GM19328 (cell line): ENCODE data around the gene TTC3.
"Not testable (repeated sequence)": the region's sequence is repeated elsewhere in the genome, so short reads cannot be mapped to it uniquely, and the experiment has no call there.

Experiments
- ATAC-seq: cut with Tn5 transposase; IDR thresholded peaks from one replicate; pipeline ENCODE4 v1.9.1; 2021; ENCODE audit warnings: mild to moderate bottlenecking, moderate library complexity; ENCODE audit not compliant: unreplicated experiment

Gene TTC3

DNA sequence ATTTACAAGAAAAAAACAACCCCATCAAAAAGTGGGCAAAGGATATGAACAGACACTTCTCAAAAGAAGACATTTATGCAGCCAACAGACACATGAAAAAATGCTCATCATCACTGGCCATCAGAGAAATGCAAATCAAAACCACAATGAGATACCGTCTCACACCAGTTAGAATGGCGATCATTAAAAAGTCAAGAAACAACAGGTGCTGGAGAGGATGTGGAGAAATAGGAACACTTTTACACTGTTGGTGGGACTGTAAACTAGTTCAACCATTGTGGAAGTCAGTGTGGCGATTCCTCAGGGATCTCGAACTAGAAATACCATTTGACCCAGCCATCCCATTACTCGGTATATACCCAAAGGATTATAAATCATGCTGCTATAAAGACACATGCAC, 70.3 kb downstream of the TTC3 start:
- ATAC-seq: not testable (repeated sequence)

DNA sequence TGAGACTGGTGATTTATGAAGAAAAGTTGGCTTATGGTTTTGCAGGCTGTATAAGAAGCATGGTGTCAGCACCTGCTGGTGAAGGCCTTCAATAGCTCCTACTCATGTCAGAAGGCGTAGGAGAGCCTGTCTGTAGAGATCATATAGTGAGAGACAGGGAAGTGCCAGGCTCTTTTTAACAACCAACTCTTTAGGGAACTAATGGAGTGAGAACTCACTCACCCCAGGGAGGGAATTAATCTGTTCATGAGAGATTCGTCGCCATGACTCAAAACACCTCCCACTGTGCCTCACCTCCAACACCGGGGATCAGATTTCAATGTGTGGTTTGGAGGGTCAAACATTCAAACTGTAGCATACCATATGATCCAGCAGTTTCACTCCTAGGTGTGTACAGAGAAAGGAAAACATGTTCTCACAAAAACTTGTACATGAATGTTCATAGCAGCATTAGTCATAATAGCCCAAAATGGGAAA, 72.6 kb downstream of the TTC3 start:
- no peak for ATAC-seq

DNA sequence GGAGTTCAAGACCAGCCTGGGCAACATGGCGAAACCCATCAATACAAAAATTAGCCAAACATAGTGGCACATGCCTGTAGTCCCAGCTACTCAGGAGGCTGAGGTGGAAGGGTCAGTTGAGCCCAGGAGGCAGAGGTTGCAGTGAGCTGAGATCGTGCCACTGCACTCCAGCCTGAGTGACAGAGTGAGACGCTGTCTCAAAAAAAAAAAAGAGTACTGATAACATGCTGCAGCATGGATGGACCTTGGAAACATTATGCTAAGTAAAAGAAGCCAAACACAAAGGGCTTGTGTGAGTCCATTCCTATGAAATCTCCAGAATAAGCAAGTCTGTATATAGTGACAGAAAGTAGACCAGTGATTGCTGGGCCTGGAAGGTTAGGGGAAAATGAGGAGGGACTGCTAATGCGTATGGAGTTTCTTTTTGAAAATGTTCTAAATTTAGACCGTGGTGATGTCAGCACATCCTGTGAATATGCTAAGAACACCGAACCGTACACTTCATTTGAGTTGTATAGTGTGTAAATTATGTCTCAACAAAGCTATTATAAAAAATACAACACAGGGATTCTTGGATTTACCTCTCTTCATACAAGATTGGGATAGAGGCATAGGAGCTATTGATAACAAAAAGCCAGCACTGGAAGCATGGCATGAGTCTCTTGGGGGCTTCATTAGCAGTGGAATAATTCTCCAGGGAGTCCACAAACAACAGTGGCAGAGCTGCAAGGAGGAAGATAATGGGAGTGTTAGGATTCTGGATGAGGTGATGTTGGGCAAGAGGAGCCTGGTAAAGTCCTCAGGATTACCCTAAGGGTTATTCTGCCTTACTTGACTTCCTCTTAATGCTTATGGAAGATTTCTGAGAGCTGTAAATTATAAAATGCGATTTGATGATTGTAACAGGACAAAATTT, 73.5 kb downstream of the TTC3 start:
- ATAC-seq: no peak

DNA sequence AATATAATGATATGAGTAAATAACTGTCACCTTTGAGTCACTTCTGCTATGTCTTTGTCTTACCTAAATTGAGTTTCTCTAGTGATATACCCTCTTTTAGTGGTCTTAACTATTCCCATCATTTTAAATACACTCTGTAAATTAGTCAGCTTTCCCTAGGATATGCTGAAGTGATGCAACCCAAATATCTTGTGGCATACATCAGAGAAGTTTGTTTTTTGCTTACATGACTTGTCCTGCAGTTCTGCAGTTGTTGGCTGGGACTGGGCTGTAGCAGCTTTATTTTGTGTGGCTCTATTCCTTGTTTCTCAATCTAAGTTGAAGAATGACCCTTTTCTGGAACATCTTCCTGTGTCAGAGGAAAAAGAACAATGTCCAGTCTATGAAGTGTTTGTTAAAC, 76.4 kb downstream of the TTC3 start:
- no peak for ATAC-seq

DNA sequence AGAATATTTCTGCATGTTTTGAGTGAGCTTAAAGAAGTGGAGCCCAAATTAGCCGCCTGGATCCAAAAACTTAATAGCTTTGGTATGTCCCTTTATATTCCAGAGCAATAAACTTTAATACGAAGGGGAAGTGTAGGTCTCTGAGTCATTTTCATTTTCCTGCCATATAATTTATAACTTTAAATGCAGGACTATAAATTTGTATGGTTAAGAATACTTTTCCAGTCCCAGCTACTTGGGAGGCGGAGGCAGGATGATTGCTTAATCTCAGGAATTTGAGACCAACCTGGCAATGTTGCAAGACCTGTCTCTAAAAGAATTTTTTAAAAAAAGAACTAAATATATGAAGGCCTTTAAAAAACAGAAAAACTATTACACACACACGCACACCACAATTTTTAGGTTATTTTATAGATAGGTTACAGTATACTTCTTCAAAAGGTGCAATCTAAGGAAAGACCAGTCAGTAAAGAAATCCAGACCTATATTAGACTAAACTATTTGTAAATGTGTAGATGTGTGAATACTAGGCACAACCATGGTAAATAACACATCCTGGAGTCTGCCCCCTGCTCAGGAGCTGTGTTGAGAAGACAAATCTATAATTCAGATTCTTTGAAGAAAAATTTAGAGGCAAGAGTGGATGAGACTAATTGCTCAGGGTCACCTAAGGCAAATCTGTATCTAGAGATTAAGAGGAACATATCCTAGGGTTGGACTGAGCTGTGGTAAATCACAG, 80.3 kb downstream of the TTC3 start:
- ATAC-seq: no peak

DNA sequence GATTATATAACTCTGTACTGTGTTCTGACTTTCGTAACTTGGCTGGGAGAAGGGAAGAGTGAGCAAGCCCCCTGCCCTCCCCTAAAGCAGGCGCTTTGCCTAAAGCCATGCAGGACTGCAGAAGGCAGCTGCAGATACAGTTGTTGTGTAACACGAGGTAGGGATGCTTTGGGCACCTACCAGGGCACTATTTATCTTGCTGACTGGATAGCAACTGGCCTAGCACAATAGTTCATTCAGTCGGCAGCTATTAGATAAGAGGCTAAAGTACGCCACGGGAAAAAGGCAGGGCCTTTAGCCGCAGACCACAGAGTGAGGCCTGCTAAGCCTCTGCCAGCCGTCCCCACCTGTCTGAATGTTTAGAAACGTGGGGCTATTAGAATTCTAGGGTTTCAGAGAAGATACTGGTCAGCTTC, 80.9 kb downstream of the TTC3 start:
- ATAC-seq: no peak

DNA sequence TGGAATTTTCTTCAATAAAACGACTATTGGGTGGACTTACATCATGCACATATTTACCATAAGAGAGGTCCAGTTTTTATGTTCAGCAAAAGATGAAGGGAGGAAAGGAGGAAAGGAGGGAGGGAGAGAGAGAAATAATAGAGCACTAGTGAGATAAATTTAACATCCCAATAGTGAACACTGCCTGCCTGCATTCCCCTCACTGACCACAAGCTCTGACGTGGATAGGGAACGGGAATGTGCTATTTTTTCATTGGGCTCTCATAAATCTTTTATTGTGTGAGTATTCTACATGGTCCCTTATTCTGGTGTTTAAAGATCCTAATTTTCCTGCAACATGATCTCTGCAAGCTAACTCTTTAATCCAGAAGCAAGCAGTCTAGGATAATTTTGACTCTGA, 82.1 kb downstream of the TTC3 start:
- ATAC-seq: no peak

DNA sequence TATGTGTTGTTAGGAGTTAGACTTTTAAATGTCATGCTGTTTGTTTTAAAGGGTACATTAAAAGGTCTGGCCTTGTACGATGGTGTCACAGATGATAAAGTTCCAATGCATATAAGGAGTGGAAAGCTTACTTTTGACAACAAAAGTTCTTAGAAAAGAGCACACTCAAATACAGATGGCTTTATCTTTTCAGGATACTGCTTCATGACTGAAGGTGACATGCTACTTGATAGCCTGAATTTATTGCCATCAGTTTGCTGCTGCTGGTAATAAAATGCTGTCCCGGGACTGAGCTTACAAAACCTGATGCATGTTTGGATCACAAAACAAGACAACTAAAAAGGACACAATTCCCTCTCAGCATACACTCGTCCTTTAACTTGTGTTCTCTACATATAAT, 84.9 kb downstream of the TTC3 start:
- no peak for ATAC-seq

- no peak for ATAC-seq
These were observed 86.2 kb downstream of the TTC3 start for GRCh38 chr21:37159053-37159776.

GRCh38 chr21:37159949-37160348, 86.9 kb downstream of the TTC3 start:
- no peak for ATAC-seq

GRCh38 chr21:37164742-37165141, 91.7 kb downstream of the TTC3 start:
- ATAC-seq: no peak

GRCh38 chr21:37165586-37165985, 92.5 kb downstream of the TTC3 start:
- no peak for ATAC-seq

GRCh38 chr21:37166733-37167132, 93.7 kb downstream of the TTC3 start:
- ATAC-seq: no peak

DNA sequence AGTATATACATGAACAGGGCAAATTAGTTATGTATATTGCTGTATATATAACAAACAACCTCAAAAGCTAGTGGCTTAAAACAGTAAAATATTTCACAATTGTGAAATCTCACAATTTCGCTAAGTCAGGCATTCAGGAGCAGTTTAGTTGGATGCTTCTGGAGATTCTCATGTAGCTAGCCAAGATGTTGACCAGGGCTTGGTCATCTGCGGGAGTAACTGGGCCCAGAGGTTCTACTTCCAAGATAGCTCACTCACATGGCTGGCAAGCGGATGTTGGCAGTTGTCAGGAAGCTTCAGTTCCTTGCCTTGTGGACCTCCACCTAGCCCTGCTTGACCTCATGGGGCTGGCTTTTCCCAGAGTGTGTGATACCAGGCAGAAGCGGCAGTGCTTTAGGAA, 95.6 kb downstream of the TTC3 start:
- ATAC-seq: no peak

- no peak for ATAC-seq
These were observed 99.6 kb downstream of the TTC3 start for GRCh38 chr21:37172646-37173045.

- ATAC-seq: no peak
These were observed 103.7 kb downstream of the TTC3 start for GRCh38 chr21:37176716-37177115.

DNA sequence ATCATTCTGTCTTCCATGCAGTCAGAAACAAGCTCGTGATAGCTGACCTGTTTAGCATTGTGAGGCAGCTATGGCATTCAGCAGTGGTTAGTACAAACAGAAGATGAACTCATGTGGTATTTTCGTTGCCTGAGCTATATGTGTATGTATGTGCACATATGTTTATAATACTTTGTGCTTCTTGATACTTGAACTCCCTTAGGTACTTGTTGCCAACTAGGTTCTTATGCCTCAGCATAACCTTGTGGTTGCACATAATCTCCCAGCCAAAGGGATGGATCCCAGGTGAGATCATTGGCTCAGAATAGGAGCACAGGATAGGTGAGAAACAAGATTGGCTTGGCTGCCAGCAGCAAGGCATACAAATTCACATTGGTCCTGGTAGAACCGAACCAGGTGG, 108.0 kb downstream of the TTC3 start:
- no peak for ATAC-seq

DNA sequence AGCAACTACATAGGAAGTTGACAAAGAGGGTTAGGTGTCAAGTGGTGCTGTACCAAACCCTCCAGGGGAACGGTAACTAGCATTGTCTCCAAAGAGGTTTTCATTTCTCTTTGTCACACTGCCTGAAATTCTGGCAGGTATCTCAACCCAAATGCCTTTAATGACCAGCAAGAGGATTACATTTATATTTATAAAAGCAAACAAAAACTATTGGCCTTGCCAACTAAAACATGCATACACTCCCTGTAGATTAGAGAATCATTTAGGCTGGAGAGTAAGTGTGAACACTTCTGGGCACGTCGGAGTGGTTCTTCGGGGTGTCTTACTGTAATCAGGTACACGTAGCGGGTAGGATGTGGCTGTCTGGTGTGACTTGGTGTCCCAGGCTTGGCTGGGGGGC, 109.2 kb downstream of the TTC3 start:
- ATAC-seq: no peak

DNA sequence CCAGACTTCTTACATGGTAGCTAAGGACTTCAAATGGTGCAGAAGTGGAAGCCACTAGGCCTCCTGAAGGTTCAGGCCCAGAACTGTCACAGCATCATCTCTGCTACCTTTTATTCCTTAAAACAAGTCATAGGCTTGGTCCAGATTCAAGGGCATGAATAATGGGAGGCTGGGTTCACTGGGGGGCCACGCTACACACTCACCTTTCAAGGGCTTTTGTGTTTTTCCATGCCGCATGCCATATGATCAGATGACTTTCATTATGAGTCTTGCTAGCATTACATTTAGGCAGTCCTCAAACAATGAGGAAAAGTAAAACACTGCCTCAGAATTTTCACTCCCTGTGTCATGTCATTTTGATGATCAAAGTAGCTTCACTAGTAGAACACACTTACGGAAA, 110.7 kb downstream of the TTC3 start:
- no peak for ATAC-seq

GRCh38 chr21:37184784-37185593, 111.9 kb downstream of the TTC3 start:
- ATAC-seq: no peak

- no peak for ATAC-seq
These were observed 113.9 kb downstream of the TTC3 start for GRCh38 chr21:37186983-37187382.
